Measurements from ENCODE around the gene PUSL1. TPM values are rescaled to one million over a fixed set of nuclear protein-coding genes. Genes with fewer than 3 reads are reported as not detected.

Gene PUSL1
- total RNA-seq, 1 experiment from 2014 or later, result 22.7 TPM

- no TSS peak for BruUV-seq (replicated peaks)
- DNase-seq, result peak; percentile 82
- H3K9me3 Mint-ChIP-seq (ENCODE audit: low read depth, unreplicated experiment), result no peaks in the 10 kb centered on the region
- no peak overlapping the region for H3K27ac Mint-ChIP-seq (ENCODE audit: unreplicated experiment)
- TF ChIP-seq CTCF (IDR thresholded peaks at IDR 0.05; ENCODE audit: unreplicated experiment), result no peak
- intact Hi-C loops (cut with micrococcal nuclease; ENCODE audit: unreplicated experiment), result no loop called here
- no peaks in the 10 kb centered on the region for H3K4me1 Mint-ChIP-seq (ENCODE audit: low read depth, unreplicated experiment)
- H3K27me3 Mint-ChIP-seq (ENCODE audit: unreplicated experiment), result no peaks in the 10 kb centered on the region
- H3K4me3 Mint-ChIP-seq (ENCODE audit: low read depth, unreplicated experiment), result no peak overlapping the region
- CTCF ChIA-PET, result interaction anchor here (0.6 to 2.8 kb wide), 9 partner anchors 8 to 232 kb away, joined by 3 to 17 read pairs (median 4); no protein-coding TSS in a partner anchor
- peaks cover 22% of the 10 kb centered on the region for H3K36me3 Mint-ChIP-seq (ENCODE audit: insufficient read depth, unreplicated experiment)
Observed at GRCh38 chr1:1291548-1292441, 16.6 kb upstream of the PUSL1 start.

GRCh38 chr1:1292442-1292779 lies 16.0 kb upstream of the PUSL1 start:
- Mint-ChIP-seq H3K4me3 (ENCODE audit: low read depth, unreplicated experiment) (no peak overlapping the region), H3K4me1 (ENCODE audit: low read depth, unreplicated experiment) (no peaks in the 10 kb centered on the region), H3K27me3 (ENCODE audit: unreplicated experiment) (no peaks in the 10 kb centered on the region), H3K27ac (ENCODE audit: unreplicated experiment) (no peak overlapping the region), H3K36me3 (ENCODE audit: insufficient read depth, unreplicated experiment) (peaks cover 22% of the 10 kb centered on the region), H3K9me3 (ENCODE audit: low read depth, unreplicated experiment) (no peaks in the 10 kb centered on the region)
- no peak for TF ChIP-seq CTCF (IDR thresholded peaks at IDR 0.05; ENCODE audit: unreplicated experiment)
- BruUV-seq (replicated peaks), result no TSS peak
- no peak for DNase-seq
- CTCF ChIA-PET, result interaction anchor here (0.6 to 2.8 kb wide), 8 partner anchors 8 to 233 kb away, joined by 3 to 17 read pairs (median 4); no protein-coding TSS in a partner anchor
- intact Hi-C loops (cut with micrococcal nuclease; ENCODE audit: unreplicated experiment), result no loop called here

GRCh38 chr1:1292851-1293250 lies 15.5 kb upstream of the PUSL1 start:
- no peak overlapping the region for H3K4me3 Mint-ChIP-seq (ENCODE audit: low read depth, unreplicated experiment)
- H3K27ac Mint-ChIP-seq (ENCODE audit: unreplicated experiment), result no peak overlapping the region
- H3K27me3 Mint-ChIP-seq (ENCODE audit: unreplicated experiment), result no peaks in the 10 kb centered on the region
- no TSS peak for BruUV-seq (replicated peaks)
- H3K4me1 Mint-ChIP-seq (ENCODE audit: low read depth, unreplicated experiment), result no peaks in the 10 kb centered on the region
- intact Hi-C loops (cut with micrococcal nuclease; ENCODE audit: unreplicated experiment), result no loop called here
- H3K9me3 Mint-ChIP-seq (ENCODE audit: low read depth, unreplicated experiment), result no peaks in the 10 kb centered on the region
- H3K36me3 Mint-ChIP-seq (ENCODE audit: insufficient read depth, unreplicated experiment), result peaks cover 22% of the 10 kb centered on the region
- CTCF ChIA-PET, result no interaction called here
- TF ChIP-seq CTCF (IDR thresholded peaks at IDR 0.05; ENCODE audit: unreplicated experiment), result no peak
- DNase-seq, result no peak

- Mint-ChIP-seq H3K27ac (ENCODE audit: unreplicated experiment) (no peak overlapping the region), H3K36me3 (ENCODE audit: insufficient read depth, unreplicated experiment) (peaks cover 22% of the 10 kb centered on the region), H3K9me3 (ENCODE audit: low read depth, unreplicated experiment) (no peaks in the 10 kb centered on the region), H3K4me3 (ENCODE audit: low read depth, unreplicated experiment) (no peak overlapping the region), H3K27me3 (ENCODE audit: unreplicated experiment) (no peaks in the 10 kb centered on the region), H3K4me1 (ENCODE audit: low read depth, unreplicated experiment) (no peaks in the 10 kb centered on the region)
- no TSS peak for BruUV-seq (replicated peaks)
- DNase-seq, result no peak
- no peak for TF ChIP-seq CTCF (IDR thresholded peaks at IDR 0.05; ENCODE audit: unreplicated experiment)
- intact Hi-C loops (cut with micrococcal nuclease; ENCODE audit: unreplicated experiment), result no loop called here
- CTCF ChIA-PET, result no interaction called here
Observed at GRCh38 chr1:1293263-1294249, 14.8 kb upstream of the PUSL1 start.

Measured in Calu3 (cell line).